NB4 (cell line): Measurements from ENCODE around the gene RAD51B.

Experiments
- DNase-seq: peaks from one replicate; pipeline ENCODE4 v3.0.0; 2010; ENCODE audit warnings: low read depth
- H3K4me3 ChIP-seq: one replicate; pipeline ENCODE4 v1.5.1; 2011; ENCODE audit warnings: mild to moderate bottlenecking, low read depth, low read length, moderate library complexity
- MAX ChIP-seq: IDR thresholded peaks from 2 replicates; pipeline ENCODE4 v1.6.1; 2011; ENCODE audit warnings: low read depth, low read length
- MYC ChIP-seq: IDR thresholded peaks from 2 replicates; pipeline ENCODE4 v1.6.1; 2011; ENCODE audit warnings: low read depth, low read length
- POLR2A ChIP-seq: IDR thresholded peaks from 2 replicates; pipeline ENCODE4 v1.6.1; 2011; ENCODE audit warnings: mild to moderate bottlenecking; ENCODE audit not compliant: insufficient read length; ENCODE audit errors: extremely low read depth
- TF ChIP-seq, protein P1 (sequence below): IDR thresholded peaks from one replicate; pipeline ENCODE4 v1.5.1; 2012; ENCODE audit warnings: low read depth, low read length

Gene RAD51B

GRCh38 chr14:68397822-68398221 lies 578.2 kb downstream of the RAD51B start:
- TF ChIP-seq MAX (no peak), POLR2A (no peak), MYC (no peak)
- TF ChIP-seq, protein P1, sequence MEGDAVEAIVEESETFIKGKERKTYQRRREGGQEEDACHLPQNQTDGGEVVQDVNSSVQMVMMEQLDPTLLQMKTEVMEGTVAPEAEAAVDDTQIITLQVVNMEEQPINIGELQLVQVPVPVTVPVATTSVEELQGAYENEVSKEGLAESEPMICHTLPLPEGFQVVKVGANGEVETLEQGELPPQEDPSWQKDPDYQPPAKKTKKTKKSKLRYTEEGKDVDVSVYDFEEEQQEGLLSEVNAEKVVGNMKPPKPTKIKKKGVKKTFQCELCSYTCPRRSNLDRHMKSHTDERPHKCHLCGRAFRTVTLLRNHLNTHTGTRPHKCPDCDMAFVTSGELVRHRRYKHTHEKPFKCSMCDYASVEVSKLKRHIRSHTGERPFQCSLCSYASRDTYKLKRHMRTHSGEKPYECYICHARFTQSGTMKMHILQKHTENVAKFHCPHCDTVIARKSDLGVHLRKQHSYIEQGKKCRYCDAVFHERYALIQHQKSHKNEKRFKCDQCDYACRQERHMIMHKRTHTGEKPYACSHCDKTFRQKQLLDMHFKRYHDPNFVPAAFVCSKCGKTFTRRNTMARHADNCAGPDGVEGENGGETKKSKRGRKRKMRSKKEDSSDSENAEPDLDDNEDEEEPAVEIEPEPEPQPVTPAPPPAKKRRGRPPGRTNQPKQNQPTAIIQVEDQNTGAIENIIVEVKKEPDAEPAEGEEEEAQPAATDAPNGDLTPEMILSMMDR = no peak
- H3K4me3 ChIP-seq = no peak overlapping the region
- DNase-seq = no peak

- TF ChIP-seq, protein P1 = no peak
- TF ChIP-seq MYC (no peak), MAX (no peak), POLR2A (no peak)
- DNase-seq = no peak
- H3K4me3 ChIP-seq = no peak overlapping the region
Observed at GRCh38 chr14:68398370-68398769, 578.8 kb downstream of the RAD51B start.

DNA sequence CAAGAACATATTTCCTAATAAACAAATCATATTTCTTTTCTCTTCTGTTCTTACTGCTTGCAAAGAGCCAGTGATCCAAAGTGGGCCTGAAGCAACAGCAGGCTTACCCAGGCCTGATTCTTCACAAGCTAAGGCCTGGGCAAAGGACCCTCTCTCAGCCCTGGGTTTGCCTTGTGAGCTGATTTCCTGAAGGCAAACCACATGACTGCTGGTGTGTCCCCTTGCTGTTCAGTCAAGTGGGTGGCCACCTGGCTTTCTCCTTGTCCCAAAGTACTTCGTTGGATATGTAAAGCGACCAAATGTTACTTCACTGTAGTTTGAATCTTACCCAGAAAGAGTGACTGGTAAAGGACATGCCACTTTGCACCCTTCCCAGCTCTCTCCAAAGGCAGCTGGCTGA lies 580.4 kb downstream of the RAD51B start:
- TF ChIP-seq MAX (no peak), MYC (no peak), POLR2A (no peak)
- TF ChIP-seq, protein P1 = no peak
- no peak overlapping the region for H3K4me3 ChIP-seq
- no peak for DNase-seq

DNA sequence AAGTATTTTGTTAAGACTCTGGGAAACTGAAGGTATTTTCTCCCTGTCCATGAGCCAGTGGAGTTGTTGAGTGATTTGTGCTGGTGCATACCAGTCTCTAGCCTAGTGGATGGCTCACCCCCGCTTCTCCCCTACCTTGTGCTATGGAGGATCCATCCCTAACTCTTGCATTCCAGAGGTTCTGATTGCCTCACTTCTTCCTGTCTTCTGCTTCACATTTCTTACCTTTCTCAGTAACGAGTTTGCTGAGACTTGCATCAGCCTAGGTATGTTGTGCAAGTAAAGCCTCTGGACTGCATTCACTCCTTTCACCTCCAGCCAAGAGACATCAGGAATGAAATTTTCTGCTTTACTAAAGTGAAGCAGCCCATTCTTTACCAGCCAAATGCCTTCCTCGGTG lies 581.7 kb downstream of the RAD51B start:
- TF ChIP-seq POLR2A (no peak), MAX (no peak), MYC (no peak)
- TF ChIP-seq, protein P1 = no peak
- no peak for DNase-seq
- no peak overlapping the region for H3K4me3 ChIP-seq

GRCh38 chr14:68401855-68402254 lies 582.3 kb downstream of the RAD51B start:
- no peak for DNase-seq
- TF ChIP-seq MAX = no peak
- no peak for TF ChIP-seq POLR2A
- TF ChIP-seq MYC = no peak
- TF ChIP-seq, protein P1 = no peak
- H3K4me3 ChIP-seq = no peak overlapping the region

- no peak for TF ChIP-seq MAX
- TF ChIP-seq, protein P1 = no peak
- no peak for TF ChIP-seq POLR2A
- no peak for TF ChIP-seq MYC
Observed at GRCh38 chr14:68402525-68403101, 583.0 kb downstream of the RAD51B start.

More at GRCh38 chr14:68402525-68403101, 583.0 kb downstream of the RAD51B start:
- DNase-seq = no peak
- H3K4me3 ChIP-seq = no peak overlapping the region
